Measurements from ENCODE around the gene ZNF784. TPM values are rescaled to one million over a fixed set of nuclear protein-coding genes. Genes with fewer than 3 reads are reported as not detected.

ZNF784 gene
- total RNA-seq, 1 donor from 2014 or later, result 6.8 TPM

DNA sequence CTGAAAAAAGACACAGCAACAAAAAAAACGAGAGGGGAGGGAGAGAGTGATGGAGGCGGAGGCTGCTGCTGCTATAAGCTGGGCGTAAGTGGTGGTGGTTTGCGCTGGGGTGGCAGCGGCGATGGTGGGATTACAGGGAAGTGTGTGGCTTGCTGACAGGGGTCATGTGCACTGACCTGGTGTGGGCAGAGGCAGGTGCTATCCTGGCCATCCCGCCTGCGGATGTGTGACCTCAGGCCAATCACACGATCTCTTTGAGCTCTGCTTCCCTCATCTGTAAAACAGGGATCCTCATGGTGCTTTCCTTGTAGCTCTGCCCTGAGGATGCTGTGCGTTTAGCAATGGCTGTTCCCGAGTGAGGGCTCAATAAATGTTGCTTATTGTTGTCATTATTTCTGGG is 13.2 kb upstream of the ZNF784 start:
- H3K4me3 Mint-ChIP-seq (ENCODE audit: unreplicated experiment), result peak overlapping the region; percentile 65
- H3K4me1 Mint-ChIP-seq (ENCODE audit: unreplicated experiment), result peaks cover 36% of the 10 kb centered on the region
- DNase-seq (ENCODE audit: low spot score), result no peak

DNA sequence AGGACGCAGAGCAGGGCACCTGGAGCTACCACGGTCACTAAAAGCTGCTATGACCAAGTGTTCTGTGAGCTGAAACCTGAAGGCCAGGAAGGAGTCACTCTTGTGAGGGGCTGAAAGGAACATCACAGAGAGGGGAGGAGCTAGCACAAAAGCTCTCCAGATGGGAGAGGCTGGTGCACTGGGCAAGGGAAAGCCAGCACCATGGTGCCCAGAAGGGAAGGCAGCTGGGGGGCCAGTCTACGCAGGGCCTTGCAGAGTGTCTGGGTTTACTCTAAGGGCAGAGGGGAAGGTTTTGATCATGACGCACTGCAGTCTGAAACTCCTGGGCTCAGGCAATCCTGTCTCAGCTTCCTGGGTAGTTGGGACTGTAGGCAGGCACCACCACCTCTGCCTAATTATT is 12.4 kb upstream of the ZNF784 start:
- Mint-ChIP-seq H3K36me3 (ENCODE audit: low read depth, unreplicated experiment) (peaks cover 15% of the 10 kb centered on the region), H3K9me3 (ENCODE audit: unreplicated experiment) (no peaks in the 10 kb centered on the region), H3K4me1 (ENCODE audit: unreplicated experiment) (peaks cover 31% of the 10 kb centered on the region), H3K27me3 (ENCODE audit: unreplicated experiment) (peaks cover 21% of the 10 kb centered on the region), H3K4me3 (ENCODE audit: unreplicated experiment) (peak overlapping the region; percentile 99), H3K27ac (ENCODE audit: unreplicated experiment) (peak overlapping the region; percentile 100)
- TF ChIP-seq, protein P1, sequence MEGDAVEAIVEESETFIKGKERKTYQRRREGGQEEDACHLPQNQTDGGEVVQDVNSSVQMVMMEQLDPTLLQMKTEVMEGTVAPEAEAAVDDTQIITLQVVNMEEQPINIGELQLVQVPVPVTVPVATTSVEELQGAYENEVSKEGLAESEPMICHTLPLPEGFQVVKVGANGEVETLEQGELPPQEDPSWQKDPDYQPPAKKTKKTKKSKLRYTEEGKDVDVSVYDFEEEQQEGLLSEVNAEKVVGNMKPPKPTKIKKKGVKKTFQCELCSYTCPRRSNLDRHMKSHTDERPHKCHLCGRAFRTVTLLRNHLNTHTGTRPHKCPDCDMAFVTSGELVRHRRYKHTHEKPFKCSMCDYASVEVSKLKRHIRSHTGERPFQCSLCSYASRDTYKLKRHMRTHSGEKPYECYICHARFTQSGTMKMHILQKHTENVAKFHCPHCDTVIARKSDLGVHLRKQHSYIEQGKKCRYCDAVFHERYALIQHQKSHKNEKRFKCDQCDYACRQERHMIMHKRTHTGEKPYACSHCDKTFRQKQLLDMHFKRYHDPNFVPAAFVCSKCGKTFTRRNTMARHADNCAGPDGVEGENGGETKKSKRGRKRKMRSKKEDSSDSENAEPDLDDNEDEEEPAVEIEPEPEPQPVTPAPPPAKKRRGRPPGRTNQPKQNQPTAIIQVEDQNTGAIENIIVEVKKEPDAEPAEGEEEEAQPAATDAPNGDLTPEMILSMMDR (IDR thresholded peaks at IDR 0.05; ENCODE audit: unreplicated experiment), result no peak
- no peak for DNase-seq (ENCODE audit: low spot score)

More for the DNA sequence above, 13.2 kb upstream of the ZNF784 start:
- H3K27me3 Mint-ChIP-seq (ENCODE audit: unreplicated experiment), result peaks cover 21% of the 10 kb centered on the region
- H3K9me3 Mint-ChIP-seq (ENCODE audit: unreplicated experiment), result no peaks in the 10 kb centered on the region
- TF ChIP-seq, protein P1 (IDR thresholded peaks at IDR 0.05; ENCODE audit: unreplicated experiment), result no peak
- peak overlapping the region; percentile 77 for H3K27ac Mint-ChIP-seq (ENCODE audit: unreplicated experiment)
- peaks cover 20% of the 10 kb centered on the region for H3K36me3 Mint-ChIP-seq (ENCODE audit: low read depth, unreplicated experiment)

DNA sequence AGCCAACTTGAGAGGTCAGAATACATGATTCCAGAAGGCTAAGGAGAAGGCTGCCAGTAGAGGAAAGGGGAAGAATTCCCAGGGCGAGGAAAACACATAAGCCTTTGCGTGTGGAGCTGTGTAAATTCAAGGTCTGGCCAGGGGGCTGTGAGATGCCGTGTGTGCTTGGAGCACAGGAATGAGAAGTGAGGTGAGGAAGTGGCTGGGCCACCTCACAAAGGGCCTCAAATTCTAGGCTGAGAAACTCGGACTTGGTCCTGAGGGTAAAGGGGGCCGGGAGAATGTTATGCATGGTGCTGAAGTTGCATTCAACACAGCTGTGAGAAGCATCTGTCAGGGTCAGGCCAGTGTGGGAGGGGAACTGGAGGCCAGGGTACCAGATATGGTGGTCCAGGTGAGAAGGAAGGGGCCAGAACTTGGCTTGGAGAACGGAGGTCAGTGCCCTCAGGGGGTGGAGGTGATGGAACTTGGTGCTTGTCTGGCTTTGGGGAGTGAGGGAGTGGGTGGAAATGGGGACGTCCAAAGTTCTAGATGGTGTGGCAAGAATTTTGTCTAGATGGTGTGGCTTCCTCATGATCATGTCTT is 11.6 kb upstream of the ZNF784 start:
- no peaks in the 10 kb centered on the region for H3K9me3 Mint-ChIP-seq (ENCODE audit: unreplicated experiment)

DNA sequence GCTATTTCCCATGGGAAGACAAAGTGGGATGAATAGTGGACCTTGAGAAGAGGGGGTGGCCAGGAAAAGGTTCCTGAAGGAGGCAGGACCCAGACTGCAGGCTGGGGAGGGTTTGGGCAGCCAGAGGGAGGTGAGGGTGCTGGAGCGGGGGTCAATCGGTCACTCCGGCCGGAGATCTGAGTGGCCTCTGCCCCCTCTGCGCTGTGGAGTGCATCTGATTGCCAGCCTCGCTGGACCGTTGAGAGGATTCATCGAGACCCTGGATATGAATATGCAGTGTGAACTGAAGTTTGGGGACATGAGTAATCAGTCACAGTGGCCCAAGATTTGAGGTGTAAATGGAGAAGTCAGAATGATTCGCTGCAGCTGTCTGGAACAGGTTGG is 11.0 kb upstream of the ZNF784 start:
- no peak for DNase-seq (ENCODE audit: low spot score)
- Mint-ChIP-seq H3K4me1 (ENCODE audit: unreplicated experiment) (peaks cover 25% of the 10 kb centered on the region), H3K4me3 (ENCODE audit: unreplicated experiment) (peak overlapping the region; percentile 99), H3K27ac (ENCODE audit: unreplicated experiment) (peak overlapping the region; percentile 100), H3K9me3 (ENCODE audit: unreplicated experiment) (no peaks in the 10 kb centered on the region), H3K36me3 (ENCODE audit: low read depth, unreplicated experiment) (peaks cover 14% of the 10 kb centered on the region), H3K27me3 (ENCODE audit: unreplicated experiment) (peaks cover 19% of the 10 kb centered on the region)
- TF ChIP-seq, protein P1 (IDR thresholded peaks at IDR 0.05; ENCODE audit: unreplicated experiment), result no peak

More for the DNA sequence above, 11.6 kb upstream of the ZNF784 start:
- Mint-ChIP-seq H3K27me3 (ENCODE audit: unreplicated experiment) (peaks cover 19% of the 10 kb centered on the region), H3K4me3 (ENCODE audit: unreplicated experiment) (peak overlapping the region; percentile 99), H3K4me1 (ENCODE audit: unreplicated experiment) (peaks cover 27% of the 10 kb centered on the region), H3K36me3 (ENCODE audit: low read depth, unreplicated experiment) (peaks cover 14% of the 10 kb centered on the region), H3K27ac (ENCODE audit: unreplicated experiment) (peak overlapping the region; percentile 100)
- TF ChIP-seq, protein P1 (IDR thresholded peaks at IDR 0.05; ENCODE audit: unreplicated experiment), result no peak
- no peak for DNase-seq (ENCODE audit: low spot score)

DNA sequence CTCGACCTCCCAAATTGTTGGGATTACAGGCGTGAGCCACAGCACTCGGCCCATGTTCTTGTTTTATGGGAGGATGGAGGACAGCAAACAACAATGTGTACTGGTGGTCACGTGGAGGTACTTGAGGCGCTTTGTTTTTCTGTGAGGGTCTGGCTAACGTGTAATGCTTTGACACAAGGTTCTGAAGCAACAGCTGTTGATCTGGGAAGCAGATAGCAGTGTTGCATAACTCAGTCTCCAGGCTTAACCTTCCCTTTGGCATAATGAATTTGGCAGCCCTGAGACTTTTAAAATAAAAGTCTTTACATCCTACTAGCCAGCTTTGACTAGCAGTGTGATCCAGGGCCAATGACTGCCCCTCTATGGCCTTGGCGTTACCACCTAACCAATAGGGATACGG is 9.5 kb upstream of the ZNF784 start:
- Mint-ChIP-seq H3K27ac (ENCODE audit: unreplicated experiment) (no peak overlapping the region), H3K4me3 (ENCODE audit: unreplicated experiment) (peak overlapping the region; percentile 47), H3K4me1 (ENCODE audit: unreplicated experiment) (peaks cover 20% of the 10 kb centered on the region), H3K36me3 (ENCODE audit: low read depth, unreplicated experiment) (peaks cover 12% of the 10 kb centered on the region), H3K9me3 (ENCODE audit: unreplicated experiment) (no peaks in the 10 kb centered on the region), H3K27me3 (ENCODE audit: unreplicated experiment) (peaks cover 17% of the 10 kb centered on the region)
- TF ChIP-seq, protein P1 (IDR thresholded peaks at IDR 0.05; ENCODE audit: unreplicated experiment), result no peak
- DNase-seq (ENCODE audit: low spot score), result no peak
